ENCODE measurements around the gene ZNF689. TPM values are rescaled to one million over a fixed set of nuclear protein-coding genes. Genes with fewer than 3 reads are reported as not detected.

ZNF689 gene
- total and polyA plus RNA-seq, 2 of the 13 experiments (the other 11 are each of a cell fraction or from before 2014, with no cell fraction given): 9.7 to 19.5 TPM

- TF ChIP-seq ELF4 (CRISPR knock-in tag; IDR thresholded peaks at IDR 0.05; ENCODE audit: borderline replicate concordance) (no peak), MXI1 (IDR thresholded peaks at IDR 0.05; ENCODE audit: borderline replicate concordance, low read depth, low read length) (no peak), ZNF615 (CRISPR knock-in tag; IDR thresholded peaks at IDR 0.05; ENCODE audit: borderline replicate concordance) (no peak), FOSL1 (CRISPR knock-in tag; IDR thresholded peaks at IDR 0.05; ENCODE audit: borderline replicate concordance) (no peak), ZSCAN9 (CRISPR knock-in tag; IDR thresholded peaks at IDR 0.05; ENCODE audit: borderline replicate concordance) (no peak; the same call in 1 of the 2 replicates), RCOR2 (CRISPR knock-in tag; IDR thresholded peaks at IDR 0.05) (no peak; the same call in 1 of the 2 replicates), DMTF1 (CRISPR knock-in tag; IDR thresholded peaks at IDR 0.05) (no peak), SNAI1 (CRISPR knock-in tag; IDR thresholded peaks at IDR 0.05; ENCODE audit: borderline replicate concordance) (no peak), ZNF276 (CRISPR knock-in tag; IDR thresholded peaks at IDR 0.05; ENCODE audit: low read depth) (no peak), SP4 (CRISPR knock-in tag; IDR thresholded peaks at IDR 0.05) (no peak), ZBTB2 (CRISPR knock-in tag; IDR thresholded peaks at IDR 0.05; ENCODE audit: low read depth) (no peak), SSRP1 (CRISPR knock-in tag; IDR thresholded peaks at IDR 0.05) (0 out of 2 replicates have a peak, but pooled peaks have one; percentile 53), ZNF205 (CRISPR knock-in tag; IDR thresholded peaks at IDR 0.05) (no peak), AHR (CRISPR knock-in tag; IDR thresholded peaks at IDR 0.05) (no peak), ZNF274 (CRISPR knock-in tag; IDR thresholded peaks at IDR 0.05) (0 out of 2 replicates have a peak, but pooled peaks have one; percentile 49), ZNF816 (CRISPR knock-in tag; IDR thresholded peaks at IDR 0.05; ENCODE audit: borderline replicate concordance) (no peak), ASH2L (IDR thresholded peaks at IDR 0.05; ENCODE audit: insufficient read length, low read depth, low read length) (no peak), ZNF33B (CRISPR knock-in tag; IDR thresholded peaks at IDR 0.05) (no peak), SMAD1 (CRISPR knock-in tag; IDR thresholded peaks at IDR 0.05; ENCODE audit: borderline replicate concordance, low read depth) (no peak; the same call in 1 of the 2 replicates), NR2F2 (IDR thresholded peaks at IDR 0.05; ENCODE audit: borderline replicate concordance, low read depth) (0 out of 2 replicates have a peak, but pooled peaks have one; percentile 45), ZNF839 (CRISPR knock-in tag; IDR thresholded peaks at IDR 0.05; ENCODE audit: borderline replicate concordance) (no peak), SATB2 (CRISPR knock-in tag; IDR thresholded peaks at IDR 0.05) (no peak), ARID2 (CRISPR knock-in tag; IDR thresholded peaks at IDR 0.05; ENCODE audit: borderline replicate concordance) (no peak; the same call in 1 of the 2 replicates)
Observed at GRCh38 chr16:30656974-30657865, 47.0 kb upstream of the ZNF689 start (continued).

All from HepG2 (cell line).